H9 (cell line): ENCODE measurements around the gene RAMP3. TPM values are rescaled to one million over a fixed set of nuclear protein-coding genes. Genes with fewer than 3 reads are reported as not detected.
A peak's percentile ranks its signal among the peaks of the same experiment; 100 is the strongest.

ENCODE experiments used
- DNase-seq: peaks from one replicate; pipeline ENCODE4 v3.0.0-alpha.2; 2017
- H2AFZ ChIP-seq: one replicate; pipeline ENCODE4 v1.6.1; 2013; ENCODE audit warnings: mild to moderate bottlenecking, low read length, control low read depth, moderate library complexity
- H2AK5ac ChIP-seq: 2 replicates; pipeline ENCODE4 v1.6.1; 2013; ENCODE audit warnings: low read length, control low read depth, mixed read lengths; ENCODE audit not compliant: insufficient read length
- H2BK120ac ChIP-seq: one replicate; pipeline ENCODE4 v1.6.1; 2013; ENCODE audit warnings: low read depth, mild to moderate bottlenecking, low read length, control low read depth, inconsistent platforms; ENCODE audit not compliant: poor library complexity, severe bottlenecking
- H2BK12ac ChIP-seq: 2 replicates; pipeline ENCODE4 v1.6.1; 2013; ENCODE audit warnings: low read length, control low read depth, mixed read lengths, low read depth; ENCODE audit not compliant: insufficient read length
- H2BK15ac ChIP-seq: 2 replicates; pipeline ENCODE4 v1.6.1; 2013; ENCODE audit warnings: low read depth, low read length, control low read depth
- H2BK20ac ChIP-seq: one replicate; pipeline ENCODE4 v1.6.1; 2013; ENCODE audit warnings: low read depth, mild to moderate bottlenecking, low read length, control low read depth, inconsistent platforms; ENCODE audit not compliant: poor library complexity, severe bottlenecking
- H2BK5ac ChIP-seq: 2 replicates; pipeline ENCODE4 v1.6.1; 2013; ENCODE audit warnings: low read length, control low read depth, mixed read lengths; ENCODE audit not compliant: insufficient read length
- H3K14ac ChIP-seq: 2 replicates; pipeline ENCODE4 v1.6.1; 2013; ENCODE audit warnings: low read length, control low read depth; ENCODE audit not compliant: insufficient read depth
- H3K18ac ChIP-seq: 2 replicates; pipeline ENCODE4 v1.6.1; 2013; ENCODE audit warnings: low read depth, mild to moderate bottlenecking, mixed read lengths, low read length, control low read depth; ENCODE audit not compliant: insufficient read length
- H3K23ac ChIP-seq: 2 replicates; pipeline ENCODE4 v1.6.1; 2013; ENCODE audit warnings: low read length, control low read depth, mixed read lengths, low read depth; ENCODE audit not compliant: insufficient read length
- H3K23me2 ChIP-seq: 2 replicates; pipeline ENCODE4 v1.6.1; 2013; ENCODE audit warnings: low read depth, mild to moderate bottlenecking, mixed read lengths, low read length, control low read depth; ENCODE audit not compliant: insufficient read length, poor library complexity, severe bottlenecking
- H3K27ac ChIP-seq: 2 replicates; pipeline ENCODE4 v1.5.1; 2013; ENCODE audit warnings: low read length, control low read depth, mixed read lengths, low read depth; ENCODE audit not compliant: insufficient read length
- H3K27me3 ChIP-seq: 2 replicates; pipeline ENCODE4 v1.6.1; 2013; ENCODE audit warnings: low read length, control low read depth, inconsistent platforms; ENCODE audit not compliant: insufficient read depth
- H3K4ac ChIP-seq: 2 replicates; pipeline ENCODE4 v1.6.1; 2013; ENCODE audit warnings: low read depth, mild to moderate bottlenecking, control low read depth, inconsistent platforms, low read length, moderate library complexity
- H3K4me1 ChIP-seq: 2 replicates; pipeline ENCODE4 v1.6.1; 2013; ENCODE audit warnings: low read length, control low read depth, inconsistent platforms; ENCODE audit not compliant: insufficient read depth
- H3K4me2 ChIP-seq: 2 replicates; pipeline ENCODE4 v1.6.1; 2013; ENCODE audit warnings: low read length, control low read depth, mixed read lengths; ENCODE audit not compliant: insufficient read length, insufficient read depth
- H3K56ac ChIP-seq: 2 replicates; pipeline ENCODE4 v1.6.1; 2013; ENCODE audit warnings: low read depth, mild to moderate bottlenecking, mixed read lengths, low read length, control low read depth; ENCODE audit not compliant: insufficient read length
- H3K79me1 ChIP-seq: 2 replicates; pipeline ENCODE4 v1.6.1; 2013; ENCODE audit warnings: low read depth, mild to moderate bottlenecking, moderate library complexity, low read length, control low read depth, inconsistent platforms; ENCODE audit not compliant: insufficient read depth, poor library complexity, severe bottlenecking
- H3K79me2 ChIP-seq: 2 replicates; pipeline ENCODE4 v1.6.1; 2013; ENCODE audit warnings: low read length, control low read depth, inconsistent platforms; ENCODE audit not compliant: insufficient read depth
- H3K9ac ChIP-seq: 2 replicates; pipeline ENCODE4 v1.6.1; 2013; ENCODE audit warnings: low read length, control low read depth, mixed read lengths; ENCODE audit not compliant: insufficient read length; ENCODE audit errors: extremely low read depth
- H3K9me3 ChIP-seq: one replicate; pipeline ENCODE4 v1.6.1; 2013; ENCODE audit warnings: low read depth, low read length, inconsistent platforms; ENCODE audit not compliant: control insufficient read depth
- H3T11ph ChIP-seq: one replicate; pipeline ENCODE4 v1.6.1; 2013; ENCODE audit warnings: mild to moderate bottlenecking, low read length, control low read depth, inconsistent platforms
- H4K20me1 ChIP-seq: one replicate; pipeline ENCODE4 v1.6.1; 2013; ENCODE audit not compliant: control insufficient read depth, insufficient read length, insufficient read depth
- H4K5ac ChIP-seq: 2 replicates; pipeline ENCODE4 v1.6.1; 2013; ENCODE audit warnings: low read depth, mild to moderate bottlenecking, mixed read lengths, low read length, control low read depth; ENCODE audit not compliant: insufficient read length
- H4K8ac ChIP-seq: replicated peaks from 2 replicates; pipeline ENCODE4 v1.6.1; 2013; ENCODE audit warnings: low read length, control low read depth, mixed read lengths, low read depth; ENCODE audit not compliant: insufficient read length
- H4K91ac ChIP-seq: 2 replicates; pipeline ENCODE4 v1.6.1; 2013; ENCODE audit warnings: low read depth, mild to moderate bottlenecking, moderate library complexity, mixed read lengths, low read length, control low read depth; ENCODE audit not compliant: insufficient read length
- H3K27ac Mint-ChIP-seq, 3 experiments: 2 replicates in 2 of 3; 3 replicates in 1 of 3; pipeline ENCODE4 v1.8.0; 2020 to 2021; ENCODE audit warnings: mixed read lengths in 3 of 3, mild to moderate bottlenecking in 1 of 3, moderate library complexity in 1 of 3
- H3K27me3 Mint-ChIP-seq: 2 replicates; pipeline ENCODE4 v1.8.0; 2021; ENCODE audit warnings: low read depth, mild to moderate bottlenecking, moderate library complexity, mixed read lengths
- H3K36me3 Mint-ChIP-seq, 3 experiments: 2 replicates in 2 of 3; 3 replicates in 1 of 3; pipeline ENCODE4 v1.8.0; 2020 to 2021; ENCODE audit warnings: low read depth in 3 of 3, mixed read lengths in 3 of 3; ENCODE audit not compliant: insufficient read depth in 1 of 3
- H3K4me1 Mint-ChIP-seq, 2 experiments: 2 replicates each; pipeline ENCODE4 v1.8.0; 2020; ENCODE audit warnings: mixed read lengths in 2 of 2
- H3K4me3 Mint-ChIP-seq, 2 experiments: 2 replicates in 1 of 2; 3 replicates in 1 of 2; pipeline ENCODE4 v1.8.0; 2020 to 2021; ENCODE audit warnings: mild to moderate bottlenecking in 2 of 2, mixed read lengths in 2 of 2, moderate library complexity in 1 of 2
- H3K9me3 Mint-ChIP-seq, 2 experiments: 2 replicates in 1 of 2; 3 replicates in 1 of 2; pipeline ENCODE4 v1.8.0; 2020; ENCODE audit warnings: mild to moderate bottlenecking in 2 of 2, mixed read lengths in 2 of 2, moderate library complexity in 1 of 2
- CTCF ChIP-seq: fragments of 200-600 bp; sonication (generic); conservative IDR thresholded peaks from 3 replicates; pipeline ENCODE4 v1.8.0; 2021; ENCODE audit warnings: antibody characterized with exemption, mild to moderate bottlenecking
- WGBS: extraction: QIAGEN DNeasy Blood & Tissue Kit; methylation state at CpG from one replicate; pipeline ENCODE4 v1.1.7; 2013; ENCODE audit warnings: missing lambda C conversion rate, low lambda C conversion rate, mixed read lengths; ENCODE audit not compliant: insufficient read length; ENCODE audit errors: extremely low coverage; 5-methylcytosine and 5-hydroxymethylcytosine counted together
- total RNA-seq: library from RNA; stranded (reverse); gene quantifications from 2 replicates; pipeline ENCODE4 v1.2.1, GENCODE V29; 2021

RAMP3 gene
- total RNA-seq, 1 experiment from 2014 or later, result 0.63 TPM

GRCh38 chr7:45136106-45137060, 21.2 kb upstream of the RAMP3 start:
- Histone ChIP-seq H3K4me2 (no peak overlapping the region), H2BK12ac (no peak overlapping the region), H3K9ac (no peak overlapping the region), H2BK5ac (no peak overlapping the region), H2BK20ac (no peak overlapping the region), H4K5ac (no peak overlapping the region), H3T11ph (no peak overlapping the region), H4K8ac (no peak overlapping the region), H3K27me3 (no peaks in the 10 kb centered on the region), H3K23me2 (no peaks in the 10 kb centered on the region), H3K27ac (no peak overlapping the region), H3K79me1 (no peaks in the 10 kb centered on the region), H2AK5ac (no peak overlapping the region), H3K18ac (no peak overlapping the region), H2BK120ac (no peak overlapping the region), H2BK15ac (no peak overlapping the region), H3K79me2 (no peaks in the 10 kb centered on the region), H3K4me1 (no peaks in the 10 kb centered on the region), H4K20me1 (no peaks in the 10 kb centered on the region), H3K9me3 (no peaks in the 10 kb centered on the region), H3K23ac (no peak overlapping the region), H4K91ac (no peak overlapping the region), H3K56ac (no peak overlapping the region), H2AFZ (no peak overlapping the region), H3K4ac (no peak overlapping the region), H3K14ac (no peak overlapping the region)
- Mint-ChIP-seq H3K4me3 (no peak overlapping the region), H3K27ac (no peak overlapping the region), H3K4me1 (peaks cover 6 to 8% of the 10 kb centered on the region in 2 experiments), H3K36me3 (no peaks in the 10 kb centered on the region), H3K9me3 (no peaks in the 10 kb centered on the region; a peak in 1 of 5 replicates), H3K27me3 (no peaks in the 10 kb centered on the region; the same call in 1 of the 2 replicates)
- TF ChIP-seq CTCF, result peak; percentile 89
- DNase-seq, result peak; percentile 66
- no CpG with 5 or more reads among the region's 9 CpGs for WGBS
